Brain microvascular endothelial cell (primary cell): ENCODE data around the gene E4F1.

ENCODE experiments used
- DNase-seq: peaks from one replicate; pipeline ENCODE4 v3.0.0-alpha.2; 2020
- H3K27ac ChIP-seq: fragments of 250-450 bp; sonication (Bioruptor Pico); 2 replicates; pipeline ENCODE4 v1.5.1; 2020; ENCODE audit warnings: mild to moderate bottlenecking, moderate library complexity
- H3K27me3 ChIP-seq: fragments of 250-450 bp; sonication (Bioruptor Pico); replicated peaks from 2 replicates; pipeline ENCODE4 v1.5.1; 2020; ENCODE audit warnings: mild to moderate bottlenecking
- H3K36me3 ChIP-seq: fragments of 250-450 bp; sonication (Bioruptor Pico); replicated peaks from 2 replicates; pipeline ENCODE4 v1.5.1; 2020; ENCODE audit warnings: mild to moderate bottlenecking
- H3K4me3 ChIP-seq: 2 replicates; pipeline ENCODE4 v1.5.1; 2011; ENCODE audit warnings: low read depth, mild to moderate bottlenecking, control low read depth, low read length, moderate library complexity
- CTCF ChIP-seq: IDR thresholded peaks from 2 replicates; pipeline ENCODE4 v1.5.1; 2011; ENCODE audit warnings: low read depth, mild to moderate bottlenecking, moderate library complexity, low read length, control low read depth, inconsistent platforms; ENCODE audit errors: missing control alignments
- in situ Hi-C: cut with HindIII; loops from 2 replicates; pipeline ENCODE4 v1.10.0; 2017; ENCODE audit warnings: low sequenced_read_pairs, low pct_ligation_motif_present

E4F1 gene

GRCh38 chr16:2209258-2210008 lies 14.0 kb upstream of the E4F1 start:
- TF ChIP-seq CTCF = no peak
- no peak for DNase-seq
- in situ Hi-C loops = no loop called here
- H3K27me3 ChIP-seq = no peaks in the 10 kb centered on the region
- peaks cover 22% of the 10 kb centered on the region for H3K36me3 ChIP-seq
- no peak overlapping the region for H3K4me3 ChIP-seq
- no peak overlapping the region for H3K27ac ChIP-seq

GRCh38 chr16:2210009-2210332 lies 13.4 kb upstream of the E4F1 start:
- Histone ChIP-seq H3K27me3 (no peaks in the 10 kb centered on the region), H3K4me3 (no peak overlapping the region)

GRCh38 chr16:2210386-2211365 lies 12.7 kb upstream of the E4F1 start, which contains the start of gene BRICD5:
TSS of gene BRICD5 (minus strand) at chr16:2210863. CDS start at chr16:2210833, 30 bp downstream.
- Histone ChIP-seq H3K36me3 (peaks cover 22% of the 10 kb centered on the region), H3K27me3 (no peaks in the 10 kb centered on the region), H3K4me3 (no peak within 1 kb of the TSS), H3K27ac (no peak within 1 kb of the TSS)
- DNase-seq = no peak
- in situ Hi-C loops = no loop called here
- no peak for TF ChIP-seq CTCF

More at GRCh38 chr16:2210009-2210332, 13.4 kb upstream of the E4F1 start:
- DNase-seq = no peak
- in situ Hi-C loops = no loop called here
- no peak overlapping the region for H3K27ac ChIP-seq
- H3K36me3 ChIP-seq = peaks cover 22% of the 10 kb centered on the region
- no peak for TF ChIP-seq CTCF

- H3K27ac ChIP-seq = no peak overlapping the region
- no peaks in the 10 kb centered on the region for H3K27me3 ChIP-seq
- in situ Hi-C loops = no loop called here
- TF ChIP-seq CTCF = no peak
- no peak overlapping the region for H3K4me3 ChIP-seq
- no peak for DNase-seq
- H3K36me3 ChIP-seq = peaks cover 20% of the 10 kb centered on the region
These were observed 11.5 kb upstream of the E4F1 start for GRCh38 chr16:2211923-2212347.

GRCh38 chr16:2212362-2213324 lies 10.7 kb upstream of the E4F1 start:
- no peak for TF ChIP-seq CTCF

More at GRCh38 chr16:2212362-2213324, 10.7 kb upstream of the E4F1 start:
- Histone ChIP-seq H3K27me3 (no peaks in the 10 kb centered on the region), H3K36me3 (peaks cover 19% of the 10 kb centered on the region), H3K27ac (no peak overlapping the region), H3K4me3 (peak overlapping the region; percentile 68)
- in situ Hi-C loops = no loop called here
- DNase-seq = no peak
